Dermis microvascular lymphatic vessel endothelial cell (primary cell): ENCODE measurements around the gene TSPAN13. TPM values are rescaled to one million over a fixed set of nuclear protein-coding genes. Genes with fewer than 3 reads are reported as not detected.
"Not testable (repeated sequence)": the region's sequence is repeated elsewhere in the genome, so short reads cannot be mapped to it uniquely, and the experiment has no call there.

Experiments used
- DNase-seq, 2 donors: peaks; one replicate each; pipeline versions ENCODE4 v3.0.0 to v3.0.0-alpha.2; 2010; ENCODE audit warnings: low read depth in 2 of 2
- total RNA-seq: library from RNA; depleted of rRNA; stranded (reverse); fragments of >200 nt; gene quantifications from 2 replicates; pipeline ENCODE4 v1.2.1, GENCODE V29; 2014

The TSPAN13 gene
- total RNA-seq, 1 donor from 2014 or later = 37.7 TPM

DNA sequence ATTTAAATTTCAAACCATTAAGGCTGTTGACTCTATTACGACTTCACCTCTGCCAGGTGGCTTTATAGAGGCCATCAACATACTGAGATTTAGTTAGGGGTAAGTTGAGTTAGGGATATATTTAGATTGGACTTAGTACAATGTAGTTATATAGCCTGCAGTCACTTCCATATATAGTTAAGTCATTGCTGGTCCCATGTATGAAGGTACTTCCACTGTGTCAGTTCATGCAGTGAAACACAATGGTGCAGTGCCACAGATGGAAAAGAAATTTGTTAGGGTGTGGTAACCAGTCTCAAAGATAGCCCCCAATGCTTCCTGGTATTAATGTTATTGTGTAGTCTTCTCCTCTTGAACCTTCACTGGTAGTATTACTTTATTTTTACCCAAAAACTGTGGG is 12.6 kb upstream of the TSPAN13 start:
- no peak for DNase-seq

GRCh38 chr7:16741676-16742075 is 11.9 kb upstream of the TSPAN13 start:
- no peak for DNase-seq

DNA sequence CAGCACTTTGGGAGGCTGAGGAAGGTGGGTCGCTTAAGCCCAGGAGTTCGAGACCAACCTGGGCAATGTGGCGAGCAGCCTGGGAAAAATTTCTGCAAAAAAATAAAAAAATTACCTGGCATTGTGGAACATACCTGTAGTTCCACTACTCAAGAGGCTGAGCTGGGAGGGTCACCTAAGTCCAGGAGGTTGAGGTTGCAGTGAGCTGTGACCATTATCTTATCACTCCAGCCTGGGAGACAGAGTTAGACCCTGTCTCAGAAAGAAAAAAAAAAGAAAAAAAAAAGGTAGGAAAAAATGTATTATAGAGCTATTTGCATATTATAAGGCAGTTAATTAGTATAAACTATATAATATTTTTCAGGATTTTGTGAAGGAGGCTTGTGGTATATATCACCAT is 11.0 kb upstream of the TSPAN13 start:
- no peak for DNase-seq

DNA sequence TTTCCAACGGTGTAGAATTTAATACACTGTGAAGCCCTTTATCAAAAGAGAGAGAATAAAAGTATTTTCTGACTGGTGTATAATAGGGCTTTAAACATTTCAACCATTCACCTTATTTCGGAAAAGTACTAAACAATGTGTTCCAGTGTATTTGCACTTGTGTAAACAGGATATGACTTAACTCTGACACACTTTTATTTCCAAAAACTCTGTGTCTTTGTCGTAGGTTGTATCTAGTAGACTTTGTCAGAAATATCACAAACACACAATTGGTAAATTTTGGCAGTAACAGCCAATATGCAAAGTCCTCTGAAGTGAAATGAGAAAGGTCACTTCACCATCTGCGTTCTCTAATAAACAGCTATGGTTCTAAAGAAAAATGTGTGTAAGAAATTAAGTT is 10.3 kb upstream of the TSPAN13 start:
- peak; percentile 69 to 77 for DNase-seq

DNA sequence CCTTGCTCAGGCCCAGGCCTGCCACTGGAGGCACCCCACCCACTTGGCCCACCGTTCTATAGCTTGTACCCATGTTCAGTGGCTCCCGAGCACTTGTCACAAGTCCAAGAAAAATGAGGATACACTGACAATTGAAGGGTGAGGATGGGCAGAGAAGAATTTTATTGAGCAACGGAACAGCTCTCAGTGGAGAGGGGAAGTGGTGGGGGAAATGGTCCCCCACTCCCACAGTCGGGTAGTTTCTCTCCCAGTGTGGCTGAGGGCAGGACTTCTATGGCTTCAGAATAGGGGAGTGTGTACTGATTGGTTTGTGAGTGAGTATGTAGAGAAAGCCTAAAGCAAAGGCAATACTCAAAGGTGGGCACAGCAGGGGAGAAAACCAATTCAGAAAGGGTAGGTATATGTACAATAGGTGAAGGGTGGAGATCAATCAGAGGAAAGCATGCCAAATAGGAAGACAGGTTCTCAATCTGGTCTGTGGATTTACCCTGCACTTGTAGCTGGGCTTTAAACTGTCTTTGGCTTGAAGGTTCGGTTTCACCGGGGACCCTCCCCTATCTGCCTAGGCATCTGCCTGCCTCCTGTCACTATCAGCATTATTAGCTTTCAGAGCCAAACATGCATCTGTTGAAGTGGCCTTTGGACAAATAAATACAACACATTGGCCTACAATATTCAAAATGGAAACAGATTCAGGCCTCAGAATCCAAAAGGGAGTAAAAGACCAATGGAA is 8.9 kb upstream of the TSPAN13 start:
- DNase-seq = no peak

DNA sequence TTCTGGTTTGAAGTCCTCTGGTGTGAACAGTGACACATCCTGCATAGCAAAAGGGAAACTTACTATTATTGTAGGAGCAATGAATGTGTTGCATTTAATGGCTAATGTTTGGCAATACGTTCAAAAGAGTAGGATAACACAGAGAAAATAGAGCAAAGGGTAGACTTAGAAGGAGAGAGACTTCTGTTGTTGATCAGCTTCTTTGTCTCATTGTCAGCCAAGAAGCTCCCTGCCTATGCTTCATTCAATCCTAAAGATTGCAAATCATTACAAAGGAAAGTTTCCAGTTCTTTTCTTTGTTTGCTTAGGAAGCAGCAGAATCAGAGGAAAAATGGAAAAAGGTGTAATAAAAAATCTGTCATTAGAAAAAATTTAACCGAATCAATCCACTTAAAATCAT is 7.9 kb upstream of the TSPAN13 start:
- DNase-seq = no peak

- DNase-seq = no peak
Measured at GRCh38 chr7:16747102-16747501, 6.5 kb upstream of the TSPAN13 start.

DNA sequence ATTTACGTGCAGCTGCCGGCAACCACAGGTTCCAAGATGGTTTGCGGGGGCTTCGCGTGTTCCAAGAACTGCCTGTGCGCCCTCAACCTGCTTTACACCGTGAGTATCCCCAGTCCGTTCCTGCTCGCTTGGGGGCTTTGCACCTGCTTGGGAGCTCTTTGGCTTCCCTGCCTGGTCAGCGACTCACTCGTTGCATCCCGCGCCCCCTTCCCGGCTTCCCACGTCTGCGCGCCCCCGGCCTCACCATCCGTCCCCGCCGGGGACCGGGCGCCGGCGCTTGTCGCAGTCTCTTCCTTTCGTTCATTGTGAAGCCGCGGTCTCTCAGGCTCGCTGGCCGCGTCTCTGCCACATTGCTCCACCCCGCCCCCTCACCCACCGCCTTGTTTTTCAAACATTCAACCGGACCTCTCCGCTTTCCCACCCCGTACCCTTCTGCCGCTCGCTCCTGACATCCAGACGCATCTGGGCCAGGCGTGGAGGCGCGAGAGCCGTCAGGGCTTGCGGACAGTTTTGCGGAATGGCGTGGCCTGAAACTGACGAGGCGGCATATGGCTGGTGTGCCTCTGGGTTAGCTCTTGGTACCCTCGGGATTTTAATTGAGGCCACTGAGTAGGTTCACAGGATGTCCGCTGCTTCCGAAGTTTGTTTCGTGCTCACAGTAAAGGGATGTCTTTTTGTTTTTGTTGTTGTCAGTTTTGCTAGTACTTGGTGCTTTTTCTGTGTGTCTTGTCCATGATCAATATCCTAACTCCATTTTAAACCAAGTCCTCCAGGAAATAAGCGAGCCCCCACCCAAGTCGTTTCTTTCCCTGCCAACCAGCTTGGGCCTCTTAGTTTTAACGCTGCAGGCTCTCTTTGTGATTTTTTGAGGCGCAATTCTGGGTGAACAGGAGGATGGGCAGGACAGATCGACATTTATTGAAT is 639 bp downstream of the TSPAN13 start:
- DNase-seq = peak in 1 of 2 donors; percentile 54

DNA sequence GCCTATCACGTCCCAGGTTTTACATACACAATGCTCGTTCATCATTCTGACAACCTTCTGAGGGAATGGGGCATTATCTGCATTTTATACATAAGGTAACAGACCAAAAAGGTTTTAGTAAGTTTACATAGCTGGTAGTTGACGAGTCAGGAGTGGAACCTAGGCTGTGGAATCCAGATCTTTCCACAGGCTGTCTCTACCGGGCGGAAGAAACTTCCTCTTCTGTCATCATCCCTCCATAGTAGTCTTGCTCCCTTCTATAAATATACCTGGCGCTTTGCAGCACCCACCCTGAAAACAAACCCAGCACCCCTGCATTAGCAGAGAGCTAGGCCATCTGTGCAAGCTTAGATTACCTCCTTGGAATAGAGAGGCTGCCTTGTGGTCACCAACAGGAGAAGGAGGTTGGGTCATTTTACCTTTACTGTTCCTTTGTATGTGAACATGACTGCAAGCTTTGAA is 1.3 kb downstream of the TSPAN13 start:
- peak in 1 of 2 donors; percentile 27 for DNase-seq

DNA sequence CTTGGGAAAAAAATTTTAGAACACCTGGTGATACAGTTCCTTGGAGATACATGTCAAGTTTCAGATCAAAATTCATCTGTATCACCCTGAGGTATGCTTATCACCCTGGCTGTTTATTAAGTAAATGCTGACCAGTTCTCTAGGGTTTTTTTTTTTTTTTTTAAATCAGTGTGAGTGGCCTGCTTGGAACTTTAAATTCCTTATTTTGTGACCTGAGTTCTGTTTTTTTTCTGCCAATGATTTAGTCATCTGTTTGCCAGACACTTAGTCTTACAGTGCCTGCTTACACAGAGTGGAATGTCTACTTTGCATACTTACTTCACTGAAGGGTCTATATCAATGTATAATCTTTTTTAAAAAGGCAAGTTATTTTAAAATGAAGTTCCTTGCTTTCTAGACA is 1.8 kb downstream of the TSPAN13 start:
- no peak for DNase-seq

DNA sequence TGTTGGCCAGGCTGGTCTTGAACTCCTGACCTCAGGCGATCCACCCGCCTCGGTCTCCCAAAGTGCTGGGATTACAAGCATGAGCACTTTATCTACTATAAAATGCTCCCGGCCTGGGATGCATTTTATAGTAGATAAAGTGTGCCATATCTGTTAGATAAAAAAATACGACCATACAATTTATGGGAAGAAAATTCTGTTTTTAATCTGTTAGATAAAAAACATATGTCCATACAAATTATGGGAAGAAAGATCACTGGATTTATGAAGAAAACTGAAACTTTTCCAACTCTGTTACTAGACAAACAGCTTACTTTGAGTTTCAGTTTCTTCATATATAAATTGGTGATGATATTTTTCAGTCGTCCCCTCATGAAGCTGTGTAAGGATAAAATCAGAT is 4.5 kb downstream of the TSPAN13 start:
- no peak for DNase-seq

DNA sequence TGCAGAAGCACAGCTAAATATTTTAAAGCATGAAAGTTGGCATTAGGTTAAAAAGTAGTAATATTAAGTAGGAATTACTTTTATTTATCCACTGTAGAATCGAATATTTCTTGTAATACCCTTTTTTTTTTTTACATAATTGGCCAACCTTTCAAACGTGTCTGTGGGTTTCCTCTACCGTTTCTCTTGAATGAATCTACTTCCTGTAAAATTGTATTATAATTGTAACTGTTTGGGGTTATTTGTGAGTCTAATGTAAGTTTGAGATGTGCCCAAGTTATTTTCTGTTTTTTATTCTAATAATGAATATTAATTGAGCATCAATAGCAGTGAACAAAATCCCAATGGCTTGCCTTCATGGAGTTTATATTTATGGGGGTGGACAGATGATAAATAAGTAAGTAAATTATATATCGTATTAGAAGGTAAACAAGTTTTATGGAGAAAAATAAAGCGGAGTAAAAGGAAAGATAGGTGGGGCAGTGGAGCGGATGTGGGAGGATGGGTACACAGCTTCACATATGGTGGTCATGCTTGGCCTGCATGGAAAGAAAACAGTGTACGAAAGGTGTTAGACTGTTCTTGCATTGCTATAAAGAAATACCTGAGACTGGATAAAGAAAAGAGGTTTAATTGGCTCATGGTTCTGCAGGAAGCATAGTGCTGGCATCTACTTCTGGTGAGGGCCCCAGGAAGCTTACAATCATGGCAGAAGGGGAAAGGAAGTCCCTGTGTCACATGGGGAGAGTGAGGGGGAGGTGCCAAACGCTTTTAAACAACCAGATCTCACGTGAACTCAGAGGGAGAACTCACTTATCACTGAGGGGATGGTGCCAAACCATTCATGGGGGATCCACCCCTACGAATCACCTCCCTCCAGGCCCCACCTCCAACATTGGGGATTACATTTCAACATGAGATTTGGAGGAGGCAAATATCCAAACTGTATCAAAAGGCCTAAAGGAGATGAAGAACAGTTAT is 5.4 kb downstream of the TSPAN13 start:
- DNase-seq = no peak

- DNase-seq = no peak
Measured at GRCh38 chr7:16759840-16760239, 6.3 kb downstream of the TSPAN13 start.

- DNase-seq = no peak
Measured at GRCh38 chr7:16762177-16762576, 8.6 kb downstream of the TSPAN13 start.

GRCh38 chr7:16764942-16765341 is 11.4 kb downstream of the TSPAN13 start:
- no peak for DNase-seq

DNA sequence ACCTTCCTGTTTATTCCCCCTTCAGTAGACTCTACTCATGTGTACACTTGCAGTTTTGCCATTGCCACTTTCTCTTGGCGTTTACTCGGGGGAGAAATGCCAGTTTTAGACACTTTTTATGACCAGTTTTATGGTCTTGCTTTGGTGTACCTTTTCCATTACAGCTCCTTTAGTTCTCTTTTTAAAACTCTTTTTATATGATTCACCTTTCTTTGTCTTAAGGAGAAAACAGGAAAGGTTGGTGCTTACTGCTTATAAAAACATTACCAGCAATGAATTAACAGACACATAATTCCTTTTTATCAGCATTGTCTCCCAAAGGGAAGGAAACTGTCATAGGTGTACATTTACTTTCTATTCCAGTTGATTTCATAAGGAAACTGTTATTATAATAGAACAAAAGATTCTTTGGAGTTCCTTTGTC is 11.9 kb downstream of the TSPAN13 start:
- peak in 1 of 2 donors; percentile 77 for DNase-seq

GRCh38 chr7:16769994-16770393 is 16.4 kb downstream of the TSPAN13 start:
- not testable (repeated sequence) for DNase-seq

- no peak for DNase-seq
Measured at GRCh38 chr7:16770657-16771329, 17.2 kb downstream of the TSPAN13 start.

GRCh38 chr7:16773326-16773725 is 19.8 kb downstream of the TSPAN13 start:
- DNase-seq = no peak

GRCh38 chr7:16773884-16774283 is 20.3 kb downstream of the TSPAN13 start:
- DNase-seq = no peak

DNA sequence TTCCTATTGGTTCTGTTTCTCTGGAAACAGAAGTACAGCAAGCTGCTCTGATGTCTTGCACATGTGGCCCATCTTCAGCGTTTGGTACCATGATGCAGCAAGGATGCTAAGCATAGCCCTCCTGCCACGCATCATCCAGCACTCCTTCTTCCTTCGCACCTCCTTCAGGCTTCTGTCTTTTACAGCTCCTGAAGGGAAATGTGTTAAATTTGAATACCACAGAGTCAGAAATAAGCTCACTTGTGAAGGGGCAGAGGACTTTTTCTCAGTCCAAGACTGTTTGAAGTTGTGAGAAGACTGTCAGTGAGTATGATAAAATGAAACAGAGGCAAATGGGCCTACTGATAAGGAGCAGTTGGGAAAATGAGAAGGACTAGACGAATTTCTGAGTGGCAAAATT is 20.7 kb downstream of the TSPAN13 start:
- DNase-seq = no peak
